Measurements from ENCODE around the gene SDK2. TPM values are rescaled to one million over a fixed set of nuclear protein-coding genes. Genes with fewer than 3 reads are reported as not detected.

SDK2 gene
- total and polyA plus RNA-seq, 2 of the 8 experiments (the other 6 are each of a cell fraction or from before 2014, with no cell fraction given): 3.9 to 4.1 TPM

- H3K56ac ChIP-seq (replicated peaks; ENCODE audit: insufficient read length, low read depth, low read length): no peak overlapping the region
- no peaks in the 10 kb centered on the region for H3K36me3 ChIP-seq (ENCODE audit: control insufficient read depth in 2 of 4, insufficient read depth in 4 of 4, low read length in 3 of 4)
- H3K9me3 ChIP-seq (ENCODE audit: insufficient read depth in 2 of 2, low read depth in 1 of 2, low read length in 1 of 2): no peaks in the 10 kb centered on the region
- ChIA-PET CTCF (ENCODE audit: partially characterized antibody) (interaction anchor here (0.8 to 3.2 kb wide), 8 partner anchors 10 to 563 kb away, joined by 3 to 17 read pairs (median 4); no protein-coding TSS in a partner anchor), POLR2A (ENCODE audit: partially characterized antibody) (no interaction called here)
- no peak for FAIRE-seq
- no peak overlapping the region for H3K18ac ChIP-seq (ENCODE audit: extremely low read depth, low read length)
- no peak overlapping the region for H3K9ac ChIP-seq (replicated peaks in 1 of 4; ENCODE audit: extremely low read depth in 1 of 4, low read depth in 3 of 4, low read length in 3 of 4)
- H4K5ac ChIP-seq (ENCODE audit: insufficient read length, low read depth, low read length): no peak overlapping the region
- 84% methylated on average over 4 of the region's 4 CpGs; no CpG with 5 or more reads in 1 of the 2 experiments for WGBS, 2 experiments (ENCODE audit: extremely low coverage in 1 of 2, insufficient coverage in 1 of 2, insufficient read length in 1 of 2, insufficient replicate concordance in 2 of 2, low coverage in 1 of 2, low lambda C conversion rate in 2 of 2, missing lambda C conversion rate in 1 of 2)
- peaks cover 0 to 14% (median 12%) of the 10 kb centered on the region in 4 experiments; a peak in 6 of 7 replicates for H3K4me1 ChIP-seq (replicated peaks in 1 of 4; ENCODE audit: control insufficient read depth in 3 of 4, insufficient read depth in 4 of 4, low read length in 3 of 4)
- H2BK12ac ChIP-seq (ENCODE audit: low read depth, low read length): no peak overlapping the region
- H2AFZ ChIP-seq (ENCODE audit: low read length): no peak overlapping the region
- H2BK120ac ChIP-seq (replicated peaks; ENCODE audit: low read depth, low read length): no peak overlapping the region
- peaks cover 3 to 9% of the 10 kb centered on the region in 2 experiments for H4K20me1 ChIP-seq (replicated peaks in 1 of 2; ENCODE audit: control insufficient read depth in 1 of 2, insufficient read depth in 2 of 2, low read length in 2 of 2)
- no peak overlapping the region for H2BK5ac ChIP-seq (ENCODE audit: low read depth, low read length)
- H3K27me3 ChIP-seq (replicated peaks in 1 of 4; ENCODE audit: control insufficient read depth in 3 of 4, extremely low read depth in 1 of 4, insufficient read depth in 3 of 4, low read length in 3 of 4): peaks cover 5 to 36% (median 25%) of the 10 kb centered on the region in 4 experiments
- no peak overlapping the region for H4K8ac ChIP-seq (ENCODE audit: extremely low read depth, insufficient read depth, low read length)
- peaks cover 0 to 24% of the 10 kb centered on the region in 2 experiments; a peak in 1 of 4 replicates for H3K79me2 ChIP-seq (ENCODE audit: control insufficient read depth in 1 of 2, insufficient read depth in 2 of 2, low read length in 2 of 2)
- no peak for DNase-seq (ENCODE audit: low read depth in 1 of 2, low spot score in 2 of 2)
- no peak overlapping the region for H3K4me3 ChIP-seq (ENCODE audit: extremely low read depth in 1 of 4, insufficient read depth in 2 of 4, low read depth in 3 of 4, low read length in 4 of 4)
- H4K91ac ChIP-seq (replicated peaks; ENCODE audit: insufficient read length, low read length): no peak overlapping the region
- peaks cover 14% of the 10 kb centered on the region; the same call in 1 of the 2 replicates for H3K23me2 ChIP-seq (ENCODE audit: low read depth, low read length)
- no peak overlapping the region for H3K14ac ChIP-seq (ENCODE audit: insufficient read length)
- H2AK5ac ChIP-seq (ENCODE audit: low read depth, low read length): no peak overlapping the region
- H3K79me1 ChIP-seq (ENCODE audit: low read depth, low read length): peaks cover 3% of the 10 kb centered on the region
- H3K23ac ChIP-seq (ENCODE audit: insufficient read length): no peak overlapping the region
- no peak overlapping the region for H2BK20ac ChIP-seq (ENCODE audit: low read length)
- no peak overlapping the region for H3K27ac ChIP-seq (ENCODE audit: low read depth, low read length)
- TF ChIP-seq SP4 (IDR thresholded peaks at IDR 0.05; ENCODE audit: low read length) (no peak), KDM4A (IDR thresholded peaks at IDR 0.05; ENCODE audit: low read depth, low read length, severe bottlenecking) (no peak)
- no peak overlapping the region for H2BK15ac ChIP-seq (ENCODE audit: low read length)
- no peak overlapping the region for H3K4ac ChIP-seq (replicated peaks; ENCODE audit: insufficient read length, low read depth, low read length)
- H3K4me2 ChIP-seq (ENCODE audit: insufficient read depth in 1 of 2, low read depth in 2 of 2, low read length in 2 of 2): no peak overlapping the region
Measured at GRCh38 chr17:73640691-73641090, 3.6 kb downstream of the SDK2 start.
